GM23338 (cell line): ENCODE data around the gene ME1. TPM values are rescaled to one million over a fixed set of nuclear protein-coding genes. Genes with fewer than 3 reads are reported as not detected.

Source experiments
- ATAC-seq: fragments of 200-7000 bp; cut with Tn5 transposase; 3 replicates; pipeline ENCODE4 v1.9.1; 2020
- DNase-seq: peaks from one replicate; pipeline ENCODE4 v3.0.0-alpha.2; 2015; ENCODE audit warnings: low spot score
- H2AFZ ChIP-seq: fragments of 200-600 bp; sonication (generic); 2 replicates; pipeline ENCODE4 v1.8.0; 2016; ENCODE audit warnings: antibody characterized with exemption, mild to moderate bottlenecking, moderate library complexity
- H3F3A ChIP-seq: fragments of 200-600 bp; sonication (generic); replicated peaks from 2 replicates; pipeline ENCODE4 v1.8.0; 2017; ENCODE audit warnings: antibody characterized with exemption, mixed run types, low read depth
- H3K27ac ChIP-seq: fragments of 200-600 bp; sonication (generic); 2 replicates; pipeline ENCODE4 v1.6.1; 2016; ENCODE audit warnings: low read depth
- H3K27me3 ChIP-seq: fragments of 200-600 bp; sonication (generic); 2 replicates; pipeline ENCODE4 v1.8.0; 2016; ENCODE audit warnings: mild to moderate bottlenecking, mixed run types, moderate library complexity; ENCODE audit not compliant: insufficient read depth
- H3K36me3 ChIP-seq: fragments of 200-600 bp; sonication (generic); 2 replicates; pipeline ENCODE4 v1.8.0; 2016; ENCODE audit warnings: mild to moderate bottlenecking; ENCODE audit not compliant: insufficient read depth
- H3K4me1 ChIP-seq: fragments of 200-600 bp; sonication (generic); 2 replicates; pipeline ENCODE4 v1.8.0; 2016; ENCODE audit warnings: mild to moderate bottlenecking, moderate library complexity; ENCODE audit not compliant: insufficient read depth
- H3K4me2 ChIP-seq: fragments of 200-600 bp; sonication (generic); 2 replicates; pipeline ENCODE4 v1.7.1; 2017; ENCODE audit warnings: mixed run types
- H3K4me3 ChIP-seq: fragments of 200-600 bp; sonication (generic); 2 replicates; pipeline ENCODE4 v1.6.1; 2016; ENCODE audit warnings: mixed run types
- H3K79me2 ChIP-seq: fragments of 200-600 bp; sonication (generic); replicated peaks from 2 replicates; pipeline ENCODE4 v1.8.0; 2017; ENCODE audit warnings: mild to moderate bottlenecking; ENCODE audit not compliant: insufficient read depth
- H3K9me2 ChIP-seq: fragments of 200-600 bp; sonication (generic); 2 replicates; pipeline ENCODE4 v1.8.0; 2017; ENCODE audit not compliant: insufficient read depth
- H4K20me1 ChIP-seq: fragments of 200-600 bp; sonication (generic); replicated peaks from 2 replicates; pipeline ENCODE4 v1.8.0; 2017; ENCODE audit warnings: mild to moderate bottlenecking; ENCODE audit not compliant: insufficient read depth
- H3K27ac Mint-ChIP-seq: 2 replicates; pipeline ENCODE4 v1.8.0; 2020; ENCODE audit warnings: inconsistent platforms, mild to moderate bottlenecking, moderate library complexity, mixed read lengths
- H3K27me3 Mint-ChIP-seq: 3 replicates; pipeline ENCODE4 v1.8.0; 2022; ENCODE audit warnings: low read depth, mild to moderate bottlenecking, moderate library complexity, mixed read lengths, inconsistent platforms; ENCODE audit not compliant: insufficient read depth, poor library complexity
- H3K36me3 Mint-ChIP-seq: 3 replicates; pipeline ENCODE4 v1.8.0; 2021; ENCODE audit warnings: low read depth, mild to moderate bottlenecking, inconsistent platforms, moderate library complexity, mixed read lengths
- H3K4me1 Mint-ChIP-seq: 3 replicates; pipeline ENCODE4 v1.8.0; 2020; ENCODE audit warnings: mild to moderate bottlenecking, inconsistent platforms, mixed read lengths
- H3K4me3 Mint-ChIP-seq: 3 replicates; pipeline ENCODE4 v1.8.0; 2021; ENCODE audit warnings: moderate library complexity, mild to moderate bottlenecking, inconsistent platforms, mixed read lengths
- H3K9me3 Mint-ChIP-seq: 3 replicates; pipeline ENCODE4 v1.8.0; 2020; ENCODE audit warnings: moderate library complexity, mild to moderate bottlenecking, inconsistent platforms, mixed read lengths
- CREB1 ChIP-seq: fragments of 250-450 bp; sonication (Bioruptor Pico); IDR thresholded peaks from 2 replicates; pipeline ENCODE4 v1.5.0; 2020; ENCODE audit warnings: low read depth, mild to moderate bottlenecking, moderate library complexity
- EZH2 ChIP-seq: fragments of 200-600 bp; sonication (generic); IDR thresholded peaks from one replicate; pipeline ENCODE4 v1.8.0; 2017; ENCODE audit warnings: antibody characterized with exemption, mild to moderate bottlenecking, low read depth; ENCODE audit not compliant: unreplicated experiment
- JUNB ChIP-seq: IDR thresholded peaks from one replicate; pipeline ENCODE4 v1.6.1; 2016; ENCODE audit warnings: antibody characterized with exemption; ENCODE audit not compliant: unreplicated experiment
- NANOG ChIP-seq: IDR thresholded peaks from 2 replicates; pipeline ENCODE4 v1.6.1; 2016; ENCODE audit warnings: antibody characterized with exemption, borderline replicate concordance
- ZNF114 ChIP-seq: fragments of 250-450 bp; sonication (Bioruptor Pico); IDR thresholded peaks from 2 replicates; pipeline ENCODE4 v1.5.0; 2020; ENCODE audit warnings: mild to moderate bottlenecking, moderate library complexity
- ZNF331 ChIP-seq: fragments of 250-450 bp; sonication (Bioruptor Pico); IDR thresholded peaks from 2 replicates; pipeline ENCODE4 v1.5.0; 2020; ENCODE audit warnings: low read depth, mild to moderate bottlenecking, moderate library complexity
- polyA plus RNA-seq: library from polyadenylated mRNA; unstranded; fragments of >200 nt; fragmentation: Nextera tagmentation; extraction: Ambion mirVana; gene quantifications from 2 replicates; pipeline ENCODE4 v1.2.1, GENCODE V29; 2016
- total RNA-seq: library from RNA; depleted of rRNA; stranded (reverse); fragments of >200 nt; shearing (Covaris generic); gene quantifications from 2 replicates; pipeline ENCODE4 v1.2.3, GENCODE V29; 2014
- TF ChIP-seq, protein P1 (sequence below): IDR thresholded peaks from one replicate; pipeline ENCODE4 v1.6.1; 2018; ENCODE audit warnings: antibody characterized with exemption; ENCODE audit not compliant: unreplicated experiment
- TF ChIP-seq, protein P2 (sequence below), 2 experiments: fragments of 200-600 bp in 1 of 2; sonication (generic) in 1 of 2; conservative IDR thresholded peaks; 2 replicates each; pipeline versions ENCODE4 v1.5.1 to v1.6.1; 2016 to 2017; ENCODE audit warnings: antibody characterized with exemption in 2 of 2, low read depth in 2 of 2, mild to moderate bottlenecking in 2 of 2, moderate library complexity in 1 of 2
- TF ChIP-seq, protein P3 (sequence below): IDR thresholded peaks from 2 replicates; pipeline ENCODE4 v1.6.1; 2016; ENCODE audit warnings: antibody characterized with exemption

ME1 gene
- total and polyA plus RNA-seq, 2 experiments from 2014 or later, result 6.4 to 8.0 TPM

DNA sequence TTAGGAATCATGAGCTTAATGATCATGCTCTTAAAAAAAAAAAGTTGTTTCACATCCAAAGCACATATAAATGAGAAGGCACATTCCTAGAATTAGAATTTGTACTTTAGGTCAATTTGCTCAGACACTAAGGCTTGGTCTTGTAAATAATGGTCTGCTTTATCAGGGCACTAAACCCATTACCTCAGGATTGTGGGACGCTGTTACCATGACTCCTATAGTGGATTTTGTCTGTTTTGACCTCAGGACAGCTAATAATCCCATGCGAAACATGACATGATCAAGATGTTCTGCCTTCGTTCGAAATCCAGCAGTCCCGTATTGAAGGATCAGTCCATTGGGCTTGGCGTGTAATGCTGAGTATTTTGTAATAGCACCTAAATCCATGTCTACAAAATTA is 240.2 kb downstream of the ME1 start (continued):
- TF ChIP-seq, protein P1, sequence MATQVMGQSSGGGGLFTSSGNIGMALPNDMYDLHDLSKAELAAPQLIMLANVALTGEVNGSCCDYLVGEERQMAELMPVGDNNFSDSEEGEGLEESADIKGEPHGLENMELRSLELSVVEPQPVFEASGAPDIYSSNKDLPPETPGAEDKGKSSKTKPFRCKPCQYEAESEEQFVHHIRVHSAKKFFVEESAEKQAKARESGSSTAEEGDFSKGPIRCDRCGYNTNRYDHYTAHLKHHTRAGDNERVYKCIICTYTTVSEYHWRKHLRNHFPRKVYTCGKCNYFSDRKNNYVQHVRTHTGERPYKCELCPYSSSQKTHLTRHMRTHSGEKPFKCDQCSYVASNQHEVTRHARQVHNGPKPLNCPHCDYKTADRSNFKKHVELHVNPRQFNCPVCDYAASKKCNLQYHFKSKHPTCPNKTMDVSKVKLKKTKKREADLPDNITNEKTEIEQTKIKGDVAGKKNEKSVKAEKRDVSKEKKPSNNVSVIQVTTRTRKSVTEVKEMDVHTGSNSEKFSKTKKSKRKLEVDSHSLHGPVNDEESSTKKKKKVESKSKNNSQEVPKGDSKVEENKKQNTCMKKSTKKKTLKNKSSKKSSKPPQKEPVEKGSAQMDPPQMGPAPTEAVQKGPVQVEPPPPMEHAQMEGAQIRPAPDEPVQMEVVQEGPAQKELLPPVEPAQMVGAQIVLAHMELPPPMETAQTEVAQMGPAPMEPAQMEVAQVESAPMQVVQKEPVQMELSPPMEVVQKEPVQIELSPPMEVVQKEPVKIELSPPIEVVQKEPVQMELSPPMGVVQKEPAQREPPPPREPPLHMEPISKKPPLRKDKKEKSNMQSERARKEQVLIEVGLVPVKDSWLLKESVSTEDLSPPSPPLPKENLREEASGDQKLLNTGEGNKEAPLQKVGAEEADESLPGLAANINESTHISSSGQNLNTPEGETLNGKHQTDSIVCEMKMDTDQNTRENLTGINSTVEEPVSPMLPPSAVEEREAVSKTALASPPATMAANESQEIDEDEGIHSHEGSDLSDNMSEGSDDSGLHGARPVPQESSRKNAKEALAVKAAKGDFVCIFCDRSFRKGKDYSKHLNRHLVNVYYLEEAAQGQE, result no peak
- TF ChIP-seq, protein P2, sequence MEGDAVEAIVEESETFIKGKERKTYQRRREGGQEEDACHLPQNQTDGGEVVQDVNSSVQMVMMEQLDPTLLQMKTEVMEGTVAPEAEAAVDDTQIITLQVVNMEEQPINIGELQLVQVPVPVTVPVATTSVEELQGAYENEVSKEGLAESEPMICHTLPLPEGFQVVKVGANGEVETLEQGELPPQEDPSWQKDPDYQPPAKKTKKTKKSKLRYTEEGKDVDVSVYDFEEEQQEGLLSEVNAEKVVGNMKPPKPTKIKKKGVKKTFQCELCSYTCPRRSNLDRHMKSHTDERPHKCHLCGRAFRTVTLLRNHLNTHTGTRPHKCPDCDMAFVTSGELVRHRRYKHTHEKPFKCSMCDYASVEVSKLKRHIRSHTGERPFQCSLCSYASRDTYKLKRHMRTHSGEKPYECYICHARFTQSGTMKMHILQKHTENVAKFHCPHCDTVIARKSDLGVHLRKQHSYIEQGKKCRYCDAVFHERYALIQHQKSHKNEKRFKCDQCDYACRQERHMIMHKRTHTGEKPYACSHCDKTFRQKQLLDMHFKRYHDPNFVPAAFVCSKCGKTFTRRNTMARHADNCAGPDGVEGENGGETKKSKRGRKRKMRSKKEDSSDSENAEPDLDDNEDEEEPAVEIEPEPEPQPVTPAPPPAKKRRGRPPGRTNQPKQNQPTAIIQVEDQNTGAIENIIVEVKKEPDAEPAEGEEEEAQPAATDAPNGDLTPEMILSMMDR (conservative IDR thresholded peaks at IDR 0.05; ENCODE audit: low read depth in 2 of 2), result no peak
- TF ChIP-seq JUNB (no peak), EZH2 (no peak), ZNF331 (CRISPR knock-in tag) (no peak), NANOG (no peak)
- TF ChIP-seq, protein P3, sequence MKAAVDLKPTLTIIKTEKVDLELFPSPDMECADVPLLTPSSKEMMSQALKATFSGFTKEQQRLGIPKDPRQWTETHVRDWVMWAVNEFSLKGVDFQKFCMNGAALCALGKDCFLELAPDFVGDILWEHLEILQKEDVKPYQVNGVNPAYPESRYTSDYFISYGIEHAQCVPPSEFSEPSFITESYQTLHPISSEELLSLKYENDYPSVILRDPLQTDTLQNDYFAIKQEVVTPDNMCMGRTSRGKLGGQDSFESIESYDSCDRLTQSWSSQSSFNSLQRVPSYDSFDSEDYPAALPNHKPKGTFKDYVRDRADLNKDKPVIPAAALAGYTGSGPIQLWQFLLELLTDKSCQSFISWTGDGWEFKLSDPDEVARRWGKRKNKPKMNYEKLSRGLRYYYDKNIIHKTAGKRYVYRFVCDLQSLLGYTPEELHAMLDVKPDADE, result no peak

DNA sequence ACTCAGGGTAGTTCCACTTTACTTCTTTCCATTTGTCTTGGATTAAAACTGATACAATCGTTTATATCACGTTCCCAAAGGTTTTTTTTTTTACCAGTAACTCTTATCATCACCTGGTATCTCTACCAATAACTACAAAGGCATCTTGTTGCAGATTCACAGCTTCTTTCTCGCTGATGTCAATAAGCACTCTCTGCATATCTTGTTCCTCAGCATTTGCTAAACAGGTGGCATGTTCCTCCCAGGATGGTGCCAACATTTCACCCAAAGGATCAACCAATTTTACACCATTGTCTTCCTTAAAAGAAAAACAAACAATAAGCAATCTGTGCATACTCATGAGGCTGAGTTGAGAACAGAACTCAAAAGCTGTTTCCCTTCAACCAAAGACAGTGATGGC is 242.3 kb downstream of the ME1 start:
- H3K36me3 ChIP-seq, result peaks cover 46% of the 10 kb centered on the region
- Mint-ChIP-seq H3K27me3 (peaks cover 5% of the 10 kb centered on the region), H3K4me1 (peaks cover 6% of the 10 kb centered on the region; the same call in 1 of the 3 replicates), H3K36me3 (peaks cover 35% of the 10 kb centered on the region), H3K9me3 (no peaks in the 10 kb centered on the region), H3K4me3 (no peak overlapping the region), H3K27ac (no peak overlapping the region)
- ATAC-seq (no peak), DNase-seq (no peak)
- no peak for TF ChIP-seq ZNF114 (CRISPR knock-in tag)
- TF ChIP-seq ZNF331 (CRISPR knock-in tag), result no peak
- no peak for TF ChIP-seq CREB1 (CRISPR knock-in tag)
- TF ChIP-seq EZH2, result no peak
- TF ChIP-seq, protein P1, result no peak
- no peak for TF ChIP-seq NANOG
- no peak overlapping the region for H3K4me3 ChIP-seq
- no peak overlapping the region for H3K27ac ChIP-seq
- H3F3A ChIP-seq, result no peaks in the 10 kb centered on the region
- peaks cover 28% of the 10 kb centered on the region for H4K20me1 ChIP-seq
- H3K4me2 ChIP-seq, result no peak overlapping the region
- H3K4me1 ChIP-seq, result peaks cover 4% of the 10 kb centered on the region
- peaks cover 48% of the 10 kb centered on the region for H3K79me2 ChIP-seq
- no peak overlapping the region for H2AFZ ChIP-seq
- no peaks in the 10 kb centered on the region for H3K9me2 ChIP-seq
- H3K27me3 ChIP-seq, result no peaks in the 10 kb centered on the region
